ENCODE results near the gene SGTB. TPM values are rescaled to one million over a fixed set of nuclear protein-coding genes. Genes with fewer than 3 reads are reported as not detected.

SGTB gene
- total RNA-seq: 1 to 10 TPM; 4.9 to 6.1 TPM

- DNase-seq (ENCODE audit: low spot score): peak; percentile 87
- Histone ChIP-seq H3K4me3 (peak within 1 kb of the TSS; percentile 96 to 100), H3K4me1 (replicated peaks) (peaks cover 3% of the 10 kb centered on the region), H3K9me3 (no peaks in the 10 kb centered on the region), H3K27ac (peak within 1 kb of the TSS; percentile 74 to 80), H3K27me3 (replicated peaks; ENCODE audit: insufficient read depth) (no peaks in the 10 kb centered on the region), H3K36me3 (no peaks in the 10 kb centered on the region)
- WGBS: 1% methylated on average over 59 of the region's 92 CpGs
- TF ChIP-seq POLR2AphosphoS5 (IDR thresholded peaks at IDR 0.05): no peak
- TF ChIP-seq POLR2A (IDR thresholded peaks at IDR 0.05): peak; percentile 35
- TF ChIP-seq, protein P1, sequence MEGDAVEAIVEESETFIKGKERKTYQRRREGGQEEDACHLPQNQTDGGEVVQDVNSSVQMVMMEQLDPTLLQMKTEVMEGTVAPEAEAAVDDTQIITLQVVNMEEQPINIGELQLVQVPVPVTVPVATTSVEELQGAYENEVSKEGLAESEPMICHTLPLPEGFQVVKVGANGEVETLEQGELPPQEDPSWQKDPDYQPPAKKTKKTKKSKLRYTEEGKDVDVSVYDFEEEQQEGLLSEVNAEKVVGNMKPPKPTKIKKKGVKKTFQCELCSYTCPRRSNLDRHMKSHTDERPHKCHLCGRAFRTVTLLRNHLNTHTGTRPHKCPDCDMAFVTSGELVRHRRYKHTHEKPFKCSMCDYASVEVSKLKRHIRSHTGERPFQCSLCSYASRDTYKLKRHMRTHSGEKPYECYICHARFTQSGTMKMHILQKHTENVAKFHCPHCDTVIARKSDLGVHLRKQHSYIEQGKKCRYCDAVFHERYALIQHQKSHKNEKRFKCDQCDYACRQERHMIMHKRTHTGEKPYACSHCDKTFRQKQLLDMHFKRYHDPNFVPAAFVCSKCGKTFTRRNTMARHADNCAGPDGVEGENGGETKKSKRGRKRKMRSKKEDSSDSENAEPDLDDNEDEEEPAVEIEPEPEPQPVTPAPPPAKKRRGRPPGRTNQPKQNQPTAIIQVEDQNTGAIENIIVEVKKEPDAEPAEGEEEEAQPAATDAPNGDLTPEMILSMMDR (IDR thresholded peaks at IDR 0.05): no peak
- intact Hi-C loops (cut with DNase I): loop anchor here (5.0 kb wide), 1 partner anchor 100 kb away; the partner anchor contains the start of gene TRIM23
These were observed at the start of gene SGTB, which contains the start of gene NLN for GRCh38 chr5:65721720-65722574. Gene SGTB, minus strand, starts transcription at chr5:65722109. Its CDS starts 1,302 bp downstream, at chr5:65720807. Gene NLN, plus strand, starts transcription at chr5:65722205. Its CDS starts 169 bp downstream, at chr5:65722374.

GRCh38 chr5:65771266-65771665, 49.4 kb upstream of the SGTB start:
- Histone ChIP-seq H3K27me3 (replicated peaks; ENCODE audit: insufficient read depth) (no peaks in the 10 kb centered on the region), H3K9me3 (no peaks in the 10 kb centered on the region), H3K4me3 (no peak overlapping the region), H3K4me1 (replicated peaks) (no peaks in the 10 kb centered on the region), H3K27ac (no peak overlapping the region), H3K36me3 (no peaks in the 10 kb centered on the region)
- intact Hi-C loops (cut with DNase I): no loop called here
- TF ChIP-seq POLR2AphosphoS5 (IDR thresholded peaks at IDR 0.05) (no peak), POLR2A (IDR thresholded peaks at IDR 0.05) (no peak)
- TF ChIP-seq, protein P1 (IDR thresholded peaks at IDR 0.05): no peak
- DNase-seq (ENCODE audit: low spot score): no peak
- 91% methylated on average over 2 of the region's 2 CpGs for WGBS

DNA sequence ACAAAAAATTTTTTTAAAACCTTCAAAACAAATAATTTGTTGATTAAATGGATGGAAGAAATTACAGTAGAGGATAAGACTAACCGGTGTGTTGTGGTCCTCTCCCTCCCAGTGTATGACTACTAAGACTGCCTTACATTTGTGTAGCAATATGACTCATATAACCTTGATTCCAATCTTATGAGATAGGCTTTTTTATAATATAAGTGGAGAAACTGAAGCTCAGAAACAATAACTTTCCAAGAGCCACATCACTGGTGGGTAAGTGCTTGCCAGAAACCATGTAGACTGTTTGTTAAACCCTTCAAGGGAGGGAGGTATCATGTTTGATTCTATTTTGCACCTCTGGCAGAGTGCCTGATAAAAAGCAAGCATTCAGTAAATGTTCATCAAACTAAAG, 47.6 kb upstream of the SGTB start:
- intact Hi-C loops (cut with DNase I): no loop called here
- Histone ChIP-seq H3K27me3 (replicated peaks; ENCODE audit: insufficient read depth) (no peaks in the 10 kb centered on the region), H3K36me3 (no peaks in the 10 kb centered on the region), H3K4me3 (no peak overlapping the region), H3K4me1 (replicated peaks) (no peaks in the 10 kb centered on the region), H3K9me3 (no peaks in the 10 kb centered on the region), H3K27ac (no peak overlapping the region)
- TF ChIP-seq, protein P1 (IDR thresholded peaks at IDR 0.05): no peak
- TF ChIP-seq POLR2AphosphoS5 (IDR thresholded peaks at IDR 0.05) (no peak), POLR2A (IDR thresholded peaks at IDR 0.05) (no peak)
- DNase-seq (ENCODE audit: low spot score): no peak
- 33% methylated on average over 1 of the region's 1 CpG for WGBS

DNA sequence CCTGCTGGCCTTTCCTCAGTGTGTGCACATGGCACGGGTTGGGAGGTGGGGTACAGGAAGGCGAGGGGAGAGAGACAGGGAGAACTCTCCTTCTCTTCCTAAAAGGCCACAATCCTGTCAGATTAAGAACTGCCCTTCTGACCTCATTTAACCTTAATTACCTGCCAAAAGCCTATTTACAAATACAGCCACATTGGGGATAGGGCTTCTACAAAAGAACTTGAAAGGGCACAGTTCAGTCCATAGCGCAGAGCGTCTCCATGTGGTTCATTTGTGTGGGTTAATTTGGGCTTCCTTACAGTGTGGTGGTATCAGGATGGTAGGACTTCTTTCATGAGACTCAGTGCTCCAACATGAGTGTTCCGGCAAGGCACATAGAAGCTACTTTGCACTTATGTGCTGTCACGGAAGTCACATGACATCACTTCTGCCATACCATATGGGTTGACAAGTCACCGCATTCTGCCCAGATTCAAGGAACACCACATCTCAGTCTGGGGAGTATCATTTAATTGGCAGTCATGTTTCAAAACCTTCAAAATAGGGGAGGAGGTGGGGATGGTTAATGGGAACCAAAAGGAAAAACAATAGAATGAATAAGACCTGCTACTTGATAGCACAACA, 46.9 kb upstream of the SGTB start:
- Histone ChIP-seq H3K4me1 (replicated peaks) (no peaks in the 10 kb centered on the region), H3K9me3 (no peaks in the 10 kb centered on the region), H3K36me3 (no peaks in the 10 kb centered on the region), H3K27me3 (replicated peaks; ENCODE audit: insufficient read depth) (no peaks in the 10 kb centered on the region), H3K4me3 (no peak overlapping the region), H3K27ac (no peak overlapping the region)
- WGBS: 95% methylated on average over 7 of the region's 7 CpGs
- intact Hi-C loops (cut with DNase I): no loop called here
- TF ChIP-seq POLR2AphosphoS5 (IDR thresholded peaks at IDR 0.05) (no peak), POLR2A (IDR thresholded peaks at IDR 0.05) (no peak)
- TF ChIP-seq, protein P1 (IDR thresholded peaks at IDR 0.05): no peak
- no peak for DNase-seq (ENCODE audit: low spot score)
